Measurements from ENCODE around the gene CLEC1B.
"Not testable (repeated sequence)": the region's sequence is repeated elsewhere in the genome, so short reads cannot be mapped to it uniquely, and the experiment has no call there.

DNA sequence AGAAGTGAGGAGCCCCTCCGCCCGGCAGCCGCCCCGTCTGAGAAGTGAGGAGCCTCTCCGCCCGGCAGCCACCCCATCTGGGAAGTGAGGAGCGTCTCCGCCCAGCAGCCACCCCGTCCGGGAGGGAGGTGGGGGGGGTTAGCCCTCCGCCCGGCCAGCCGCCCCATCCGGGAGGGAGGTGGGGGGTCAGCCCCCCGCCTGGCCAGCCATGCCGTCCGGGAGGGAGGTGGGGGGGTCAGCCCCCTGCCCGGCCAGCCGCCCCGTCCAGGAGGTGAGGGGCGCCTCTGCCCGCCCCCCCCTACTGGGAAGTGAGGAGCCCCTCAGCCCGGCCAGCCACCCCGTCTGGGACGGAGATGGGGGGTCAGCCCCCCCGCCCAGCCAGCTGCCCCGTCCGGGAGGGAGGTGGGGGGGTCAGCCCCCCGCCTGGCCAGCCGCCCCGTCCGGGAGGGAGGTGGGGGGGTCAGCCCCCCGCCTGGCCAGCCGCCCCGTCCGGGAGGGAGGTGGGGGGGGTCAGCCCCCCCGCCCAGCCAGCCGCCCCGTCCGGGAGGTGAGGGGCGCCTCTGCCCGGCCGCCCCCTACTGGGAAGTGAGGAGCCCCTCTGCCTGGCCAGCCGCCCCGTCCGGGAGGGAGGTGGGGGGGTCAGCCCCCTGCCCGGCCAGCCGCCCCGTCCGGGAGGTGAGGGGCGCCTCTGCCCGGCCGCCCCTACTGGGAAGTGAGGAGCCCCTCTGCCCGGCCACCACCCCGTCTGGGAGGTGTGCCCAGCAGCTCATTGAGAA, 45.8 kb downstream of the CLEC1B start:
- TF ChIP-seq POLR2A (IDR thresholded peaks at IDR 0.05) = not testable (repeated sequence)
- TF ChIP-seq, protein P1, sequence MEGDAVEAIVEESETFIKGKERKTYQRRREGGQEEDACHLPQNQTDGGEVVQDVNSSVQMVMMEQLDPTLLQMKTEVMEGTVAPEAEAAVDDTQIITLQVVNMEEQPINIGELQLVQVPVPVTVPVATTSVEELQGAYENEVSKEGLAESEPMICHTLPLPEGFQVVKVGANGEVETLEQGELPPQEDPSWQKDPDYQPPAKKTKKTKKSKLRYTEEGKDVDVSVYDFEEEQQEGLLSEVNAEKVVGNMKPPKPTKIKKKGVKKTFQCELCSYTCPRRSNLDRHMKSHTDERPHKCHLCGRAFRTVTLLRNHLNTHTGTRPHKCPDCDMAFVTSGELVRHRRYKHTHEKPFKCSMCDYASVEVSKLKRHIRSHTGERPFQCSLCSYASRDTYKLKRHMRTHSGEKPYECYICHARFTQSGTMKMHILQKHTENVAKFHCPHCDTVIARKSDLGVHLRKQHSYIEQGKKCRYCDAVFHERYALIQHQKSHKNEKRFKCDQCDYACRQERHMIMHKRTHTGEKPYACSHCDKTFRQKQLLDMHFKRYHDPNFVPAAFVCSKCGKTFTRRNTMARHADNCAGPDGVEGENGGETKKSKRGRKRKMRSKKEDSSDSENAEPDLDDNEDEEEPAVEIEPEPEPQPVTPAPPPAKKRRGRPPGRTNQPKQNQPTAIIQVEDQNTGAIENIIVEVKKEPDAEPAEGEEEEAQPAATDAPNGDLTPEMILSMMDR (IDR thresholded peaks at IDR 0.05) = not testable (repeated sequence)
